ENCODE results near the gene SPINDOC. TPM values are rescaled to one million over a fixed set of nuclear protein-coding genes. Genes with fewer than 3 reads are reported as not detected.
A peak's percentile ranks its signal among the peaks of the same experiment; 100 is the strongest.

The SPINDOC gene
- total RNA-seq, 1 donor from 2014 or later = 50.9 TPM

DNA sequence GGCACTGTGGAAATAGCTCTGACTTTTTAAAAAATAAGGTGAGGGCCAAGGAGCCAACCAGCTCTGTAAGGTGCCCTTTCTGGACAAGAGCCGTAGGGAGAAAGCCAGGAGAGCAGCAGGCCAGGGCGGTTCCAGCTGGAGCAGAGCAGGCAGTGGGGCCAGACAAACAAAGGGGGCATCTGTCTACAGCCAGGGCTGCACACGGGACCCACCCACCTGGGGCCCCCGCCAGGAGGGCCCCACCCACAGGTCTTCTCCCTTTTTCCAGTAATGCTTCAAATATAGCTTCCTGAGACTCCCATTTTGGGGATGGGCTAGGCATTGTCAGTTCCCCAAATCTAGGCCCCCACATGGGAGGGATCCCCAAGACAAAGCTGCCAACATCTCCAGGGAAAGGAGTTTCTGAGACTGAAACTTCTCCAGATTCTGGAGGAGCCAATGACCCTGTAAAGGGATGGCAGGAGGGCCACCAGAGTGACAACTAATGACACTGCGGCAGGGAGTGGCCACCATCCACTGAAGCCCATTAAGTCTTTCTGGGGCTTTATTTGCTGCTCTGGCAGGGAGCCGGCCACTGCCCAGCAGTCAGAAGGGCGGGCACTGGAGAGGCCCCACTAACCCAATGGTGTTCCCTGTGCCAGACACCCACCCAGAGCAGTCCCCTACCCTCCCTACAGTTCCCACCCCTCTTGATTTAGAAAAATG is 46.6 kb upstream of the SPINDOC start:
- DNase-seq (ENCODE audit: low read depth) = no peak

DNA sequence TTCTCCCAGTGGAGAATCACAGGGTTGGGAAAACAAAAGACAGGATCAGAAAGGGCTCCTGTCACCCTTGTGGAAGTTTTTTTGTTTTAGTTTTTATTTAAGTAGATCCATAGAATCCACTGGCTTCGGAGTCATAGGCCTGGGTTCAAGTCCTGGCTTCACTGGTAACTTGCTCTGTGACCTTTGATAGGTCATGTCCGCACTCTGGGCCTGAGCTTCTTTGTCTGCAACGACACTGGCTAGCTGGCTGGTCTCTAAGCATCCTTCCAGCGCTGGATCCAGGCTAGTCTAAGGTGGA is 46.0 kb upstream of the SPINDOC start:
- TF ChIP-seq, protein P1, sequence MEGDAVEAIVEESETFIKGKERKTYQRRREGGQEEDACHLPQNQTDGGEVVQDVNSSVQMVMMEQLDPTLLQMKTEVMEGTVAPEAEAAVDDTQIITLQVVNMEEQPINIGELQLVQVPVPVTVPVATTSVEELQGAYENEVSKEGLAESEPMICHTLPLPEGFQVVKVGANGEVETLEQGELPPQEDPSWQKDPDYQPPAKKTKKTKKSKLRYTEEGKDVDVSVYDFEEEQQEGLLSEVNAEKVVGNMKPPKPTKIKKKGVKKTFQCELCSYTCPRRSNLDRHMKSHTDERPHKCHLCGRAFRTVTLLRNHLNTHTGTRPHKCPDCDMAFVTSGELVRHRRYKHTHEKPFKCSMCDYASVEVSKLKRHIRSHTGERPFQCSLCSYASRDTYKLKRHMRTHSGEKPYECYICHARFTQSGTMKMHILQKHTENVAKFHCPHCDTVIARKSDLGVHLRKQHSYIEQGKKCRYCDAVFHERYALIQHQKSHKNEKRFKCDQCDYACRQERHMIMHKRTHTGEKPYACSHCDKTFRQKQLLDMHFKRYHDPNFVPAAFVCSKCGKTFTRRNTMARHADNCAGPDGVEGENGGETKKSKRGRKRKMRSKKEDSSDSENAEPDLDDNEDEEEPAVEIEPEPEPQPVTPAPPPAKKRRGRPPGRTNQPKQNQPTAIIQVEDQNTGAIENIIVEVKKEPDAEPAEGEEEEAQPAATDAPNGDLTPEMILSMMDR (conservative IDR thresholded peaks at IDR 0.05; ENCODE audit: low read depth, low read length) = no peak

More for the DNA sequence above, 46.6 kb upstream of the SPINDOC start:
- TF ChIP-seq, protein P1 (conservative IDR thresholded peaks at IDR 0.05; ENCODE audit: low read depth, low read length) = no peak
- H3K4me3 ChIP-seq (ENCODE audit: low read depth, low read length) = peak overlapping the region; percentile 85

DNA sequence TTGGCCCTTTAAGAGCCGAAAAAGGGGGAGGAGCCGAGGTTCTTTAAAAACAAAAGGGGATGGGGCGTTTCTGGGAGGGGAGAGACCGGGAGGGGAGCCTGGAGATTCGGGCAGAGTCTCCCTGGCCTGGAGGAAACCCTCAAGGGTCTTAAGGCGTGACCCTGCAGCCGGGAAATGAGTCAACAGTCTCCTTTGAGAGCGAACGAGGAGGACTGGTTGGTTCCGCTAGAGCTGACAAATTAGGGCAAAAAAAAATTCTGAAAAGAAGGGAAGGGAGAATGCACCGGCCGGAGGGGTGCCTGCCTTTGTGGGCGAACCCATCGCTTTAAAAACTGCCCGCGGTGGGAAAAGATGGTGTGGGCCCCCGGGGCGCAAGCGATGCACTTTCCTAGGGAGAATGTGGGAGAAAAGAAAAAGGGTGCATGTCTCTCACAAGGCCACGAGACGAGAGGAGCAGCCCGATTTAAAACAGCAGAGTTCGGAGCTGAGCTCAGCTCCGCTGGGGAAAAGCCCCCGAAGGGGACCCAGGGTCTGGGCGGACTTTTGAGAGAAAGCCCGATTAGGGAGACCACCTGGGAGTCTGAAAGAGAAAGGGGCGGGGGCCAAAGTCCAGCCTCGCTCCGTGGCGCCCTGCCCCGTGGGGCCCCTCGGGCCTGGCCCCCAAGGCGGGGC is 45.6 kb upstream of the SPINDOC start:
- peak; percentile 18 for DNase-seq (ENCODE audit: low read depth)
- TF ChIP-seq, protein P1 (conservative IDR thresholded peaks at IDR 0.05; ENCODE audit: low read depth, low read length) = no peak
- H3K4me3 ChIP-seq (ENCODE audit: low read depth, low read length) = peak overlapping the region; percentile 85

More for the DNA sequence above, 46.0 kb upstream of the SPINDOC start:
- peak overlapping the region; percentile 85 for H3K4me3 ChIP-seq (ENCODE audit: low read depth, low read length)
- DNase-seq (ENCODE audit: low read depth) = no peak

DNA sequence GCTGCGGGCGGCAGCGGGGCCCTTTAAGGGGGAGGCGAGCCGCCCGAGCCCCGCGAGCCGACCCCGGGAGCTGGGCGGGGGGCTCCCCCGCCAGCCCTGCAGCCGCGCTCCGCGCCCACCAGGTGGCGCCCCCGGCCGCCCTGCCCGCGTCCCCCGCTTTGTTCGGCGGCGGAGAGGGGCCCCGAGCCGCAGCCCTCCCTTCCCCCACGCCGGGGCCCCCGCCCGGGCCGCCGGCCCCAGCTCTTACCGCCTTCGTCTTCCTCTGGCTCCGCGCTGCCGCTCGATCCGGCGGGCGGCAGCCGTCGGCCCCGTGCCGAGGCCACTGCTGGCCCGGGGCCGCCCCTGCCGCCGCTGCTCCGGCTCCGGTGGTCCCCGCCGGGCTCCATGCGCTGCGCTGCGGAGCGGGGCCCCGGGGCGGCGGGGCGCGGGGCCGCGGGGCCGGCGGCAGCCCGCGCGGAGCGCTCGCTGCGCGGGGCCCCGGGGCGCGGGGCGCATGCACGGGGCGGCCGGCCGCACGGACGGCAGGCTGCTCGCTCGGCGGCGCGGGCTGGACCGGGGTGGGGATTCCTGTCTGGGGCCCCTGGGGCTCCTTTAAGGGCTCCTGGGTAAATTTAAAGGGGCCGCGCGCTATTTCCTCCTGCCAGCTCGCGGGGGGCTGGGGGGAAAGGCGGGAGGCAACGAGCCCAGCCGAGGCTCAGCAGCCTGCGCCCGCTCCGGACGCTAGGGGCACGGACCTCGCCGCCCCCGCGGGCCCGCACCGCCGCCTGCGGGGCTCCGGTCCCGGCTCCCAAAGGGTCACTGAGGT is 44.8 kb upstream of the SPINDOC start, which contains the start of gene ZFTA:
TSS of gene ZFTA (minus strand) at position 539 of the 805 bp plus-strand sequence. CDS start at position 386, 153 bp downstream.
- TF ChIP-seq, protein P1 (conservative IDR thresholded peaks at IDR 0.05; ENCODE audit: low read depth, low read length) = peak; percentile 39
- DNase-seq (ENCODE audit: low read depth) = no peak
- peak within 1 kb of the TSS; percentile 85 for H3K4me3 ChIP-seq (ENCODE audit: low read depth, low read length)

DNA sequence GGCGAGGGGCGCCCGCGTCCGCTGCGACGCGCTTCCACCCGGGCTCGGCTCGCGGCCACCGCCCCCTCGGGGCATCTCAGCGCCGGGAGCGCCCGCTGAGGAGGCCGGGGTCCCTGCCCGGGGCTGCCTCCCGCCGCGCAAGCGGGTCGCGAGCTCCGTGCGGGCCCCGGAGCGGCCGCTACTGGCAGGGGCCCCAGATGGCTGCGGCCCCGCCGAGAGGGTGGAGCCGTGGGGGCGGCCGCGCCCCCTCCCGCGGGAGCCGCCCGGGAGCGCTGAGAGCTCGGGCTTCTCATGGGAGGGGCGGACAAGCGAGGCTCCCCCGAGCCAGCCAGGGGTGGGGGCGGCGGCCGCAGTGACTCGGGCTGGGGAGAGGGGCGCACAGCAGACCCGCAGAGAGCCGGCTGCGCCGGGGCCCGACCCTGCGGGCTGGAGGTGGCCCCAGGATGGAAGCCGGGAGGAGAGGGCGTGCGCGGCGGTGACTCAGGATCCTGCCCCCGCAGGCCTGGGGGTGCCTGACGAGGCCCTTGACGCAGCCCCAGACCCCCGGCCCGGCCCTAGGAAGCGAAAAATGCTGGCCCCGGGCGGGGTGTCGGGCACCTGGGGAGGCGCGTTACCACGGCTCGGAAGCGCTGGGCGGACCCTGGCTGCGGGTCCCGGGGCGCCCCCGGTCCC is 44.1 kb upstream of the SPINDOC start:
- peak overlapping the region; percentile 61 for H3K4me3 ChIP-seq (ENCODE audit: low read depth, low read length)
- TF ChIP-seq, protein P1 (conservative IDR thresholded peaks at IDR 0.05; ENCODE audit: low read depth, low read length) = no peak
- no peak for DNase-seq (ENCODE audit: low read depth)

DNA sequence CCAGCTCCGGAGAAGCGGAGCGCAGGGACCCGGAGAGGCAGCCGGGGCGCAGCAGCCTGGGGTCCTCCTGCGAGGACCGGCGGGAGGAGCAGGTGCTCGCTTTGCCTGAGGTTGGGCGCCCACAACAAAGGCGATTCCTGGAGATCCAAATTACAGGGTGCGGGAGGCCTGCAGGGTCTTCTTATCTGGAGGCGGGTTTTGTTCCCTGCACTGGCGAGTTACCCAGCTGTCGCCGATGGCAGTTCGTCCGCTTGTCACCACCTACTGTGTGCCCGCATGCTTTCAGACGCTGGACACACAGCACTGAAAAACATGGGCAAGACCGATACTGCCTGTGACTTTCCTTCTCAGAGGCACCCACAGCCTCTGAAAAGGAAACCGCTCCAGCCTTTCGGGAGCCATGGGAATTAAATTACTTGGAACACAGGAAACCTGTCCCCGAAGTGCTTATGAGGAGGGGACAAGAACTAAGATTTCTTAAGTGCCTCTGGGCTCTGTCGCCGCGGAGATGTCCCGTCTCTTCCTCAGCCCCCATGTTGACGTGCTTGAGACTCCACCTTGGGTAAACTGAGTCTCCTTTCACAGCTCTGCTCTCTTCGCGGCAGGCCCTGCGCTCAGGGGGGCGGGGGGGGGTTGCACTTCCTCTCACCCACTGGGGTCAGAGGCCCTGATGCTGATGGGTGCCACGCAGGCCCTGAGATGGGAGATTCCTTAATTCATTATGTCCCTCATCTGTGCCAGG is 43.4 kb upstream of the SPINDOC start:
- TF ChIP-seq, protein P1 (conservative IDR thresholded peaks at IDR 0.05; ENCODE audit: low read depth, low read length) = no peak
- peak overlapping the region; percentile 61 for H3K4me3 ChIP-seq (ENCODE audit: low read depth, low read length)
- no peak for DNase-seq (ENCODE audit: low read depth)
